Measurements from ENCODE around the gene TEX10.

GRCh38 chr9:100379862-100380261 lies 27.1 kb upstream of the TEX10 start:
- TF ChIP-seq TAF1 (IDR thresholded peaks at IDR 0.05; ENCODE audit: low read depth, low read length) (no peak), POLR2A (IDR thresholded peaks at IDR 0.05; ENCODE audit: low read depth, low read length) (no peak), POLR2AphosphoS5 (IDR thresholded peaks at IDR 0.05; ENCODE audit: low read depth, low read length) (no peak), SPI1 (IDR thresholded peaks at IDR 0.05; ENCODE audit: low read depth, low read length) (no peak), PAX5 (IDR thresholded peaks at IDR 0.05; ENCODE audit: insufficient read depth, low read length, severe bottlenecking) (no peak)

Data from GM12891 (cell line).